ENCODE results near the gene HECW1.

The HECW1 gene

GRCh38 chr7:43077732-43078391 lies 34.6 kb upstream of the HECW1 start:
- no peak for DNase-seq (ENCODE audit: low read depth, low spot score)
- ChIA-PET POLR2A (no interaction called here), CTCF (no interaction called here)
- no peak overlapping the region for H3K4me3 ChIP-seq (ENCODE audit: low read depth, low read length)
- no peak for TF ChIP-seq CTCF (IDR thresholded peaks at IDR 0.05; ENCODE audit: insufficient read depth, low read length, missing control alignments)

- no peak overlapping the region for H3K4me3 ChIP-seq (ENCODE audit: low read depth, low read length)
- CTCF ChIA-PET = interaction anchor here (1.3 to 2.8 kb wide), 3 partner anchors 29 to 621 kb away, joined by 3 to 10 read pairs (median 4); no protein-coding TSS in a partner anchor
- POLR2A ChIA-PET = no interaction called here
- no peak for TF ChIP-seq CTCF (IDR thresholded peaks at IDR 0.05; ENCODE audit: insufficient read depth, low read length, missing control alignments)
- DNase-seq (ENCODE audit: low read depth, low spot score) = no peak
Measured at GRCh38 chr7:43078794-43079193, 33.7 kb upstream of the HECW1 start.

GRCh38 chr7:43081603-43082002 lies 30.8 kb upstream of the HECW1 start:
- no peak for DNase-seq (ENCODE audit: low read depth, low spot score)
- CTCF ChIA-PET = interaction anchor here (0.8 to 2.8 kb wide), 2 partner anchors 11 to 26 kb away, joined by 7 to 10 read pairs; no protein-coding TSS in a partner anchor
- no peak for TF ChIP-seq CTCF (IDR thresholded peaks at IDR 0.05; ENCODE audit: insufficient read depth, low read length, missing control alignments)
- POLR2A ChIA-PET = no interaction called here
- H3K4me3 ChIP-seq (ENCODE audit: low read depth, low read length) = no peak overlapping the region

- no peak overlapping the region for H3K4me3 ChIP-seq (ENCODE audit: low read depth, low read length)
- TF ChIP-seq CTCF (IDR thresholded peaks at IDR 0.05; ENCODE audit: insufficient read depth, low read length, missing control alignments) = no peak
- DNase-seq (ENCODE audit: low read depth, low spot score) = peak; percentile 14
- ChIA-PET CTCF (no interaction called here), POLR2A (no interaction called here)
Measured at GRCh38 chr7:43083106-43083505, 29.3 kb upstream of the HECW1 start.

GRCh38 chr7:43085017-43085416 lies 27.4 kb upstream of the HECW1 start:
- no peak overlapping the region for H3K4me3 ChIP-seq (ENCODE audit: low read depth, low read length)
- no peak for DNase-seq (ENCODE audit: low read depth, low spot score)
- no peak for TF ChIP-seq CTCF (IDR thresholded peaks at IDR 0.05; ENCODE audit: insufficient read depth, low read length, missing control alignments)
- ChIA-PET POLR2A (no interaction called here), CTCF (interaction anchor here (1.0 kb wide), 1 partner anchor 144 kb away, joined by 4 read pairs; no protein-coding TSS in a partner anchor)

DNA sequence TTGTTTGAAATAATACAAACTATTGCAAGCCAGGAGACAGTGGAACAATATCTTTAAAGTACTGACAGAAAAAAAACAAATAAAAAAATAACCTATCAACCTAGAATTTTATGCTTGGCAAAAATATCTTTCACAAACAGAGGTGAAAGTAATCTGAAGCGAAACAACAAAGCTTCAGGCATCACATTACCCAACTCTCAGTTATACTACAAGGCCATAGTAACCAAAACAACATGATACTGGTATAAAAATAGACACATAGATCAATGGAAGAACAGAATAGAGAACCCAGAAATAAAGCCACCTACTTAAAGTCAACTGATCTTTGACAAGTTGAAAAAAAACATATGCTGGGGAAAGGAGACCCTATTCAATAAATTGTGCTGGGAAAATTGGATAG lies 26.5 kb upstream of the HECW1 start:
- CTCF ChIA-PET = interaction anchor here (1.0 to 1.4 kb wide), 3 partner anchors 14 to 145 kb away, joined by 3 to 5 read pairs (median 4); no protein-coding TSS in a partner anchor
- no peak for TF ChIP-seq CTCF (IDR thresholded peaks at IDR 0.05; ENCODE audit: insufficient read depth, low read length, missing control alignments)
- POLR2A ChIA-PET = no interaction called here
- no peak overlapping the region for H3K4me3 ChIP-seq (ENCODE audit: low read depth, low read length)
- DNase-seq (ENCODE audit: low read depth, low spot score) = no peak
